IMR-90 (cell line): ENCODE data around the gene LIPM. TPM values are rescaled to one million over a fixed set of nuclear protein-coding genes. Genes with fewer than 3 reads are reported as not detected.

Source experiments
- ATAC-seq: fragments of 200-7000 bp; cut with Tn5 transposase; 2 replicates; pipeline ENCODE4 v1.9.1; 2020; ENCODE audit warnings: low read depth, mild to moderate bottlenecking, moderate library complexity
- BruUV-seq: library from RNA; stranded (reverse); fragments of 400-500 nt; replicated peaks from 2 replicates; lab custom pipeline; 2021; lab: Mats Ljungman, UMichigan
- CTCF ChIA-PET: fragments of 300-600 bp; formaldehyde crosslinking; extraction: SDS; loops from one replicate; lab custom pipeline; 2021; ENCODE audit warnings: antibody characterized with exemption; lab: Yijun Ruan, JAX
- POLR2A ChIA-PET: fragments of 300-600 bp; sonication (Branson Sonifier 250); formaldehyde crosslinking; loops from one replicate; lab custom pipeline; 2022; ENCODE audit warnings: antibody characterized with exemption; ENCODE audit not compliant: unreplicated experiment; lab: Charles Lee
- DNase-seq: peaks from one replicate; pipeline ENCODE4 v3.0.0; 2013
- H2AFZ ChIP-seq: replicated peaks from 2 replicates; pipeline ENCODE3; 2013; ENCODE audit warnings: low read length, mild to moderate bottlenecking; ENCODE audit not compliant: poor library complexity
- H2AK5ac ChIP-seq: 2 replicates; pipeline ENCODE4 v1.6.1; 2013; ENCODE audit warnings: low read depth, low read length, inconsistent platforms
- H2AK9ac ChIP-seq: replicated peaks from 2 replicates; pipeline ENCODE3; 2013; ENCODE audit warnings: mild to moderate bottlenecking, low read depth, low read length, moderate library complexity; ENCODE audit not compliant: poor library complexity
- H2BK120ac ChIP-seq: 2 replicates; pipeline ENCODE4 v1.6.1; 2013; ENCODE audit warnings: low read depth, low read length, inconsistent platforms
- H2BK15ac ChIP-seq: 3 replicates; pipeline ENCODE4 v1.6.1; 2013; ENCODE audit warnings: low read depth, low read length, inconsistent platforms
- H2BK20ac ChIP-seq: 2 replicates; pipeline ENCODE4 v1.6.1; 2013; ENCODE audit warnings: low read depth, mild to moderate bottlenecking, inconsistent platforms, low read length, moderate library complexity
- H2BK5ac ChIP-seq: 2 replicates; pipeline ENCODE4 v1.6.1; 2013; ENCODE audit warnings: mild to moderate bottlenecking, low read depth, low read length, inconsistent platforms; ENCODE audit not compliant: poor library complexity, severe bottlenecking
- H3K14ac ChIP-seq: replicated peaks from 2 replicates; pipeline ENCODE4 v1.6.1; 2013; ENCODE audit warnings: low read depth, low read length, inconsistent platforms
- H3K18ac ChIP-seq: 2 replicates; pipeline ENCODE4 v1.6.1; 2013; ENCODE audit warnings: low read depth, low read length, control low read depth
- H3K23ac ChIP-seq: 2 replicates; pipeline ENCODE4 v1.6.1; 2013; ENCODE audit warnings: low read depth, low read length, inconsistent platforms
- H3K27ac ChIP-seq: 2 replicates; pipeline ENCODE4 v1.5.1; 2013; ENCODE audit warnings: mild to moderate bottlenecking, control low read depth, low read length; ENCODE audit not compliant: insufficient read depth
- H3K27me3 ChIP-seq: 2 replicates; pipeline ENCODE4 v1.6.1; 2013; ENCODE audit warnings: low read length; ENCODE audit not compliant: control insufficient read depth, insufficient read depth
- H3K36me3 ChIP-seq: 2 replicates; pipeline ENCODE4 v1.6.1; 2013; ENCODE audit warnings: low read length, mixed read lengths; ENCODE audit not compliant: control insufficient read depth, insufficient read depth
- H3K4ac ChIP-seq: 2 replicates; pipeline ENCODE4 v1.6.1; 2013; ENCODE audit warnings: low read depth, low read length, inconsistent platforms
- H3K4me1 ChIP-seq: 2 replicates; pipeline ENCODE4 v1.6.1; 2013; ENCODE audit warnings: low read length, mixed read lengths; ENCODE audit not compliant: control insufficient read depth, insufficient read depth
- H3K4me2 ChIP-seq: 2 replicates; pipeline ENCODE4 v1.6.1; 2013; ENCODE audit warnings: low read depth, mild to moderate bottlenecking, control low read depth, low read length, moderate library complexity
- H3K4me3 ChIP-seq: 2 replicates; pipeline ENCODE4 v1.5.1; 2013; ENCODE audit warnings: low read depth, mild to moderate bottlenecking, control low read depth, low read length, moderate library complexity; ENCODE audit not compliant: insufficient read depth
- H3K56ac ChIP-seq: 2 replicates; pipeline ENCODE4 v1.6.1; 2013; ENCODE audit warnings: low read length, inconsistent platforms; ENCODE audit not compliant: insufficient read depth; ENCODE audit errors: extremely low read depth
- H3K79me1 ChIP-seq, 2 experiments: 2 replicates each; pipeline ENCODE4 v1.6.1; 2013; ENCODE audit warnings: low read length in 2 of 2, inconsistent platforms in 1 of 2, low read depth in 1 of 2
- H3K9ac ChIP-seq: 2 replicates; pipeline ENCODE4 v1.6.1; 2013; ENCODE audit warnings: low read depth, low read length, control low read depth
- H3K9me1 ChIP-seq: 2 replicates; pipeline ENCODE4 v1.6.1; 2013; ENCODE audit warnings: low read length, inconsistent platforms; ENCODE audit not compliant: insufficient read depth
- H3K9me3 ChIP-seq: 2 replicates; pipeline ENCODE4 v1.6.1; 2013; ENCODE audit warnings: low read length; ENCODE audit not compliant: control insufficient read depth, insufficient read depth
- H4K20me1 ChIP-seq: 2 replicates; pipeline ENCODE4 v1.6.1; 2013; ENCODE audit warnings: low read length, inconsistent platforms; ENCODE audit not compliant: insufficient read depth
- H4K5ac ChIP-seq: 2 replicates; pipeline ENCODE4 v1.6.1; 2013; ENCODE audit warnings: mild to moderate bottlenecking, low read depth, low read length, control low read depth
- H4K8ac ChIP-seq, 2 experiments: 2 replicates each; pipeline ENCODE4 v1.6.1; 2013; ENCODE audit warnings: low read depth in 2 of 2, low read length in 2 of 2, control low read depth in 1 of 2, inconsistent platforms in 1 of 2
- H4K91ac ChIP-seq: 2 replicates; pipeline ENCODE4 v1.6.1; 2013; ENCODE audit warnings: low read depth, low read length, inconsistent platforms; ENCODE audit not compliant: insufficient read depth
- CEBPB ChIP-seq: IDR thresholded peaks from 2 replicates; pipeline ENCODE4 v1.6.1; 2012; ENCODE audit warnings: low read depth, low read length, improper control_type of control experiment
- RFX5 ChIP-seq: IDR thresholded peaks from 2 replicates; pipeline ENCODE4 v1.8.0; 2012; ENCODE audit warnings: low read depth, mild to moderate bottlenecking, low read length, moderate library complexity
- WGBS, 2 experiments: methylation state at CpG; one replicate each; pipeline versions ENCODE4 v1.1.5 to v1.1.7; 2013; ENCODE audit warnings: missing lambda C conversion rate in 2 of 2; ENCODE audit not compliant: insufficient read length in 1 of 2; ENCODE audit errors: extremely low coverage in 2 of 2; 5-methylcytosine and 5-hydroxymethylcytosine counted together
- dilution Hi-C: fragments of 300-500 bp; cut with HindIII; formaldehyde crosslinking; loops from one replicate; pipeline ENCODE4 v1.14.3; 2018; ENCODE audit warnings: low sequenced_read_pairs; ENCODE audit not compliant: unreplicated experiment
- in situ Hi-C: fragments of 300-500 bp; cut with MboI; formaldehyde crosslinking; loops from 3 replicates; pipeline ENCODE4 v1.14.3; 2019; ENCODE audit warnings: low sequenced_read_pairs, inconsistent platforms, mixed read lengths
- intact Hi-C: fragments of 100-400 bp; cut with micrococcal nuclease; formaldehyde crosslinking; loops from 2 replicates; pipeline ENCODE4 v1.10.0; 2022
- polyA plus RNA-seq, 3 experiments: library from polyadenylated mRNA; depleted of rRNA; stranded (reverse); fragments of >200 nt; gene quantifications; 2 replicates each; pipeline ENCODE4 v1.2.3, GENCODE V29; 2012; ENCODE audit warnings: low replicate concordance in 1 of 3
- total RNA-seq: library from RNA; depleted of rRNA; stranded (reverse); fragments of >200 nt; gene quantifications from 2 replicates; pipeline ENCODE4 v1.2.3, GENCODE V29; 2012

Gene LIPM
- total and polyA plus RNA-seq, 2 of the 4 experiments (the other 2 are of a cell fraction) = not detected

DNA sequence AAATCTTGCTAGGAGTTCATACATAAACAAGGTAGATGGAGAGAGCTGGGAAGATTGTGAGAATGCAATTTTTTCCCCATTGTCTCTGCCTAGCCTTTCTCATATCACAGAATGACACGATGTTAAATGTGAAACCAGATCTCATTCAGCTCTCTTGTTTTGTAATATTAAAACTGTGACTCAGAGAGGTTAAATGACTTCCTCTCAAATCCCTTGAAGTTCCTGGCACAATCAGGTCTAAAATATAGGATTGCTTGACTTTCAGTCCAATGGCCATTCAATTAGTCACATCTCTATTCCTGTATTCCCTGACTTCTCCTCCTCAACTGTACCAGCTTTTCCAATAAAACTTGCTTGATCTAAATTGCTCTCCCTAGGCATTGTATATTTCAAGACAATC is 46.0 kb downstream of the LIPM start:
- no peaks in the 10 kb centered on the region for H3K9me3 ChIP-seq
- no peak overlapping the region for H4K91ac ChIP-seq
- peak overlapping the region; percentile 81; the same call in 1 of the 2 replicates for H3K4me2 ChIP-seq
- no peak overlapping the region for H3K9ac ChIP-seq
- H3K56ac ChIP-seq = no peak overlapping the region
- no peak overlapping the region for H4K5ac ChIP-seq
- H3K18ac ChIP-seq = 0 out of 2 replicates have a peak overlapping the region, but pooled peaks have one; percentile 39
- in situ Hi-C loops (no loop called here), intact Hi-C loops (no loop called here), dilution Hi-C loops (no loop called here)
- H2BK5ac ChIP-seq = peak overlapping the region; percentile 48
- H3K36me3 ChIP-seq = no peaks in the 10 kb centered on the region
- no peak overlapping the region for H3K23ac ChIP-seq
- H3K4me3 ChIP-seq = no peak overlapping the region
- no peak overlapping the region for H2BK120ac ChIP-seq
- no peaks in the 10 kb centered on the region for H3K27me3 ChIP-seq
- WGBS, 2 experiments = no CpG with 5 or more reads among the region's 1 CpG
- no peak overlapping the region for H2AFZ ChIP-seq
- no peak overlapping the region for H2AK5ac ChIP-seq
- DNase-seq = peak; percentile 87
- no peak for TF ChIP-seq RFX5
- peak; percentile 58 for TF ChIP-seq CEBPB
- no peaks in the 10 kb centered on the region for H3K79me1 ChIP-seq
- H3K27ac ChIP-seq = no peak overlapping the region
- no peak overlapping the region for H2BK15ac ChIP-seq
- ATAC-seq = peak; percentile 68
- H3K4me1 ChIP-seq = peaks cover 5% of the 10 kb centered on the region; the same call in 1 of the 2 replicates
- POLR2A ChIA-PET = interaction anchor here (0.5 kb wide), 1 partner anchor 83 kb away, joined by 5 read pairs; no protein-coding TSS in a partner anchor
- no peak overlapping the region for H3K4ac ChIP-seq
- no peak overlapping the region for H4K8ac ChIP-seq
- H2AK9ac ChIP-seq = no peak overlapping the region
- peaks cover 2% of the 10 kb centered on the region; the same call in 1 of the 2 replicates for H3K9me1 ChIP-seq
- no peak overlapping the region for H2BK20ac ChIP-seq
- no TSS peak for BruUV-seq
- H4K20me1 ChIP-seq = no peaks in the 10 kb centered on the region
- CTCF ChIA-PET = interaction anchor here (0.5 to 1.0 kb wide), 2 partner anchors 139 to 1467 kb away, joined by 5 to 6 read pairs; no protein-coding TSS in a partner anchor
- H3K14ac ChIP-seq = no peak overlapping the region
